ENCODE results near the gene PTPRT. TPM values are rescaled to one million over a fixed set of nuclear protein-coding genes. Genes with fewer than 3 reads are reported as not detected.

Gene PTPRT
- total and polyA plus RNA-seq, 12 donors: 0.04 to 0.53 (median 0.22) TPM; not detected in 1

- Histone ChIP-seq H3K27ac (no peak overlapping the region), H3K36me3 (no peaks in the 10 kb centered on the region), H3K4me1 (no peaks in the 10 kb centered on the region), H3K27me3 (no peaks in the 10 kb centered on the region), H3K4me3 (no peak overlapping the region), H3K9me3 (no peaks in the 10 kb centered on the region)
- intact Hi-C loops (cut with DNase I): no loop called here
- TF ChIP-seq CTCF (IDR thresholded peaks at IDR 0.05): no peak
- WGBS, 2 donors: 50 to 56% methylated on average over 7 of the region's 7 CpGs
- ATAC-seq (no peak), DNase-seq (no peak)
Measured at GRCh38 chr20:42923348-42923918, 266.3 kb downstream of the PTPRT start.

DNA sequence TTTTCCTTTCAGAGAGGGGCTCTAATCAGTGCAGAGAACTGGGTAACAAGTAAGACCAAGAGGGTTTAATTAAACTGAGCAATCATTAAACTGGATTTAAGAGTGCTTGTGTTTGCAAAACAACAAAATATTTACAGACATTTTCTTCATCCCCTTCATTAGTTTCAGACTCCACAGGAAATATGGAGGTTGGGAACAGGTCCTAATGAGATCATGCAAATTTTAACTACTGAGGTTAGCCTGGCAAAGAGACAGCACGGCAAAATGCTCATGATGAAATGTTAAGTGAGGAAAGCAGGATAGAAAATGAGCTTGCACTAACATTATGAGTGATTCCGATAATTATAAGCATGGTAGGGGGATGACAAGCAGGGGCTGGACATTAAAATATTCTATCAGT lies 268.9 kb downstream of the PTPRT start:
- peaks cover 0 to 2% (median 0%) of the 10 kb centered on the region in 11 donors for H3K9me3 ChIP-seq
- no peak for TF ChIP-seq CTCF (IDR thresholded peaks at IDR 0.05)
- H3K4me3 ChIP-seq: no peak overlapping the region
- no peaks in the 10 kb centered on the region for H3K36me3 ChIP-seq
- WGBS, 2 donors: 60 to 71% methylated on average over 2 of the region's 2 CpGs
- H3K27me3 ChIP-seq: no peaks in the 10 kb centered on the region
- ATAC-seq (no peak), DNase-seq (no peak)
- H3K4me1 ChIP-seq: no peaks in the 10 kb centered on the region
- intact Hi-C loops (cut with DNase I): no loop called here
- no peak overlapping the region for H3K27ac ChIP-seq

DNA sequence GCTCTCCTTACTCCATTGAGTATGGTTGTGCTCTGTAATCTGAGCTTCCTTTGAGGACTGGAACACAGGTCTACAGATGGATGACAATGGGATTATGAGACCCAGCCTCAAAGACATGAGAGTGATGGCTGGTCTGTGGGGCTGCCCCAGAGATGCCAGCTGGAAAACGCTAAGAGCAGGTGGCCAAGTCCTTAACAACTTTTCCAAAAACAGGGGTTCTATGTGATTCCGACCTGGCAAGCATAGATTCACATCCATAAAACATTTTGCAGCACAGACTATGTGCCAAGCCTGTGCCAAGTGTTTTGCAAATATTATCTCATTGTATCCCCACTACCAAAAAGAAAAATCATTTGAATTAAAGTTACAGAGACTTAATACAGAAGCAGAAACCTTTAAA lies 270.4 kb downstream of the PTPRT start:
- TF ChIP-seq CTCF (IDR thresholded peaks at IDR 0.05): no peak
- peaks cover 0 to 2% (median 0%) of the 10 kb centered on the region in 11 donors for H3K9me3 ChIP-seq
- H3K4me1 ChIP-seq: no peaks in the 10 kb centered on the region
- H3K27me3 ChIP-seq: peaks cover 0 to 3% (median 0%) of the 10 kb centered on the region in 7 donors
- ATAC-seq (no peak), DNase-seq (no peak)
- intact Hi-C loops (cut with DNase I): no loop called here
- H3K36me3 ChIP-seq: no peaks in the 10 kb centered on the region
- no peak overlapping the region for H3K27ac ChIP-seq
- H3K4me3 ChIP-seq: no peak overlapping the region
- WGBS, 2 donors: 70 to 74% methylated on average over 2 of the region's 2 CpGs

DNA sequence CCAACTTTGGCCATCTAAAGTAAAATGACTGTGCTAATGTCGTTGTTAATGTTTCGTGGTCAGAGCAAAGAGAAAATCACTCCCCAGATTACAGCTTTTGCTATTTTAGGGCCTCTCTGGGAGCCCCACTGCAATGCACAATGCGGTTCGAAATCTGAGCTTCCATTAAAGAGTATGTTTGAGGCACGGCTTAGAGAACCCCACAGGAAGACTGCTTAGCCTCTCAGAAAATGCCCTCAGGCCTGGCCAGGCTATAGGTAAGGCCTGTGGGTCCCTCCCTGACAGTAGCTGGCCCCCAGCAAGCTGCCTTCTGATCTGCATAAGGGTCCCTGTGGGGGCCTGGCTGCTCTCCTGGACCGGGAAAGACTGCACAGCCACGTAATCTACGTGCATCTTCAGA lies 274.6 kb downstream of the PTPRT start:
- Histone ChIP-seq H3K9me3 (peaks cover 0 to 2% (median 0%) of the 10 kb centered on the region in 11 donors), H3K27me3 (peaks cover 0 to 6% (median 0%) of the 10 kb centered on the region in 7 donors), H3K27ac (no peak overlapping the region), H3K36me3 (no peaks in the 10 kb centered on the region), H3K4me3 (no peak overlapping the region), H3K4me1 (no peaks in the 10 kb centered on the region)
- TF ChIP-seq CTCF (IDR thresholded peaks at IDR 0.05): no peak
- 72 to 77% methylated on average over 8 of the region's 8 CpGs for WGBS, 2 donors
- intact Hi-C loops (cut with DNase I): no loop called here
- ATAC-seq (no peak), DNase-seq (no peak)

All from heart right ventricle (tissue), 16 donors.